AG04449 (cell line): ENCODE measurements around the gene NCF4.

Experiments used
- CTCF ChIA-PET: fragments of 350-600 bp; formaldehyde crosslinking; extraction: SDS; loops from one replicate; lab custom pipeline; 2021; ENCODE audit warnings: antibody characterized with exemption; lab: Yijun Ruan, JAX
- POLR2A ChIA-PET: fragments of 400-600, 350-600 bp; formaldehyde crosslinking; extraction: SDS; loops from one replicate; lab custom pipeline; 2020; ENCODE audit warnings: antibody characterized with exemption, inconsistent platforms; lab: Yijun Ruan, JAX
- DNase-seq: peaks from one replicate; pipeline ENCODE4 v3.0.0-alpha.2; 2010; ENCODE audit warnings: low read depth, low spot score
- H3K4me3 ChIP-seq: 2 replicates; pipeline ENCODE4 v1.5.1; 2011; ENCODE audit warnings: low read depth, mild to moderate bottlenecking, control low read depth, low read length
- TF ChIP-seq, protein P1 (sequence below): IDR thresholded peaks from one replicate; pipeline ENCODE4 v1.5.1; 2011; ENCODE audit warnings: mild to moderate bottlenecking, moderate library complexity, low read length, control low read depth, inconsistent platforms; ENCODE audit not compliant: insufficient read depth; ENCODE audit errors: missing control alignments

The NCF4 gene

GRCh38 chr22:36823186-36823839 is 37.5 kb upstream of the NCF4 start:
- ChIA-PET CTCF (interaction anchor here (1.0 to 1.3 kb wide), 3 partner anchors 30 to 41 kb away, joined by 3 to 5 read pairs (median 3); no protein-coding TSS in a partner anchor), POLR2A (no interaction called here)
- H3K4me3 ChIP-seq = no peak overlapping the region
- no peak for DNase-seq
- TF ChIP-seq, protein P1, sequence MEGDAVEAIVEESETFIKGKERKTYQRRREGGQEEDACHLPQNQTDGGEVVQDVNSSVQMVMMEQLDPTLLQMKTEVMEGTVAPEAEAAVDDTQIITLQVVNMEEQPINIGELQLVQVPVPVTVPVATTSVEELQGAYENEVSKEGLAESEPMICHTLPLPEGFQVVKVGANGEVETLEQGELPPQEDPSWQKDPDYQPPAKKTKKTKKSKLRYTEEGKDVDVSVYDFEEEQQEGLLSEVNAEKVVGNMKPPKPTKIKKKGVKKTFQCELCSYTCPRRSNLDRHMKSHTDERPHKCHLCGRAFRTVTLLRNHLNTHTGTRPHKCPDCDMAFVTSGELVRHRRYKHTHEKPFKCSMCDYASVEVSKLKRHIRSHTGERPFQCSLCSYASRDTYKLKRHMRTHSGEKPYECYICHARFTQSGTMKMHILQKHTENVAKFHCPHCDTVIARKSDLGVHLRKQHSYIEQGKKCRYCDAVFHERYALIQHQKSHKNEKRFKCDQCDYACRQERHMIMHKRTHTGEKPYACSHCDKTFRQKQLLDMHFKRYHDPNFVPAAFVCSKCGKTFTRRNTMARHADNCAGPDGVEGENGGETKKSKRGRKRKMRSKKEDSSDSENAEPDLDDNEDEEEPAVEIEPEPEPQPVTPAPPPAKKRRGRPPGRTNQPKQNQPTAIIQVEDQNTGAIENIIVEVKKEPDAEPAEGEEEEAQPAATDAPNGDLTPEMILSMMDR = no peak

DNA sequence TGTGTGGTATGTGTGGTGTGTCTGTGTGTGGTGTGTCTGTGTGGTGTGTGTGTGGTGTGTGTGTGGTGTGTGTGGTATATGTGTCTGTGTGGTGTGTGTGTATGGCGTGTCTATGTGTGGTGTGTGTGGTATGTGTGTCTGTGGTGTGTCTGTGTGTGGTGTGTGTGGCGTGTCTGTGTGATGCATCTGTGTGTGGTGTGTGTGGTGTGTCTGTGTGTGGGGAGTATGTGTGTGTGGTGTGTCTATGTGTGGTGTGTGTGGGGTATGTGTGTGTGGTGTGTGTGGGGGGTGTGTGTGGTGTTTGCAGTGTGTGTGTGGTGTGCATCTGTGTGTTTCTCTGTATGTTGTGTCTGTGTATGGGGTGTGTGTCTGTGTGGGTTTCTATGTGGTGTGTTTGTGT is 36.2 kb upstream of the NCF4 start:
- no peak overlapping the region for H3K4me3 ChIP-seq
- no peak for DNase-seq
- TF ChIP-seq, protein P1 = no peak
- CTCF ChIA-PET = no interaction called here
- POLR2A ChIA-PET = no interaction called here

GRCh38 chr22:36826262-36826661 is 34.5 kb upstream of the NCF4 start:
- ChIA-PET CTCF (interaction anchor here (1.3 to 3.0 kb wide), 3 partner anchors 30 to 69 kb away, joined by 3 to 15 read pairs (median 4); no protein-coding TSS in a partner anchor), POLR2A (no interaction called here)
- no peak for DNase-seq
- H3K4me3 ChIP-seq = no peak overlapping the region
- TF ChIP-seq, protein P1 = no peak

GRCh38 chr22:36828815-36829214 is 32.0 kb upstream of the NCF4 start:
- no peak overlapping the region for H3K4me3 ChIP-seq
- TF ChIP-seq, protein P1 = no peak
- no peak for DNase-seq
- CTCF ChIA-PET = interaction anchor here (1.1 to 3.0 kb wide), 3 partner anchors 24 to 28 kb away, joined by 4 to 15 read pairs (median 12); no protein-coding TSS in a partner anchor
- POLR2A ChIA-PET = no interaction called here

DNA sequence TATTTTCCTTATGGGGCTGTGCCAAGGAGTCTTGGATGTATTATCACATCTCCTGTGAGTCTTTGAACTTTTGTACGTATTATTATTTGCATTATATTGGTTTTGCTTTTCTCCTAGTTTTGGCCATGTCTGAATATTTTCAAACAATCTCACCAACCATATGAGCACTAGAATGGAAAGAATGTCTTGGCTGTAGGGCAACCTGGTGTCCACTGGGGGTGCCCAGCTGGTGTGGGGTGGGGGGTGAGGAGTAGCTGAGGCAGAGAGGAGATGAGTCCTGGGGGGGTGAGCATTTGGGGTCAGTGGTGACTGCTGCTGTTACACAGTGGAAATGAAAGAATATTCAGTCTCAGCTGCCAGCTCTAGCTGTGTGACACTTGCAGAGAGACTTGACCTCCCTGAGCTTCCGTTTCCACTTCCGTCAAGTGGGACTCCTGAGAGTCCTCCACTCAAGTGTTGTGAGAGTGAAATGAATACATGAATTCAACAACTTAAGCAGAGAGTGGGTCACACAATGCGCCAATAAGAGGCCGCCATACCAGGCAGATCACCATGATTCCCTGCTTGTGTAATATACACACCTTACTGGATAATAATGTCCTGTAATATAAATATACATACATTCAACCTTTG is 31.3 kb upstream of the NCF4 start:
- CTCF ChIA-PET = interaction anchor here (1.1 to 2.3 kb wide), 2 partner anchors 23 to 27 kb away, joined by 4 to 12 read pairs; no protein-coding TSS in a partner anchor

GRCh38 chr22:36830601-36831000 is 30.2 kb upstream of the NCF4 start:
- TF ChIP-seq, protein P1 = no peak
- CTCF ChIA-PET = interaction anchor here (1.0 to 2.3 kb wide), 2 partner anchors 10 to 26 kb away, joined by 3 to 12 read pairs; no protein-coding TSS in a partner anchor
- DNase-seq = no peak

More for the DNA sequence above, 31.3 kb upstream of the NCF4 start:
- H3K4me3 ChIP-seq = no peak overlapping the region
- DNase-seq = no peak
- TF ChIP-seq, protein P1 = no peak
- POLR2A ChIA-PET = no interaction called here

More at GRCh38 chr22:36830601-36831000, 30.2 kb upstream of the NCF4 start:
- H3K4me3 ChIP-seq = no peak overlapping the region
- POLR2A ChIA-PET = no interaction called here
